Subcutaneous adipose tissue (tissue), 4 donors: ENCODE results near the gene KDM8. TPM values are rescaled to one million over a fixed set of nuclear protein-coding genes. Genes with fewer than 3 reads are reported as not detected.

Experiments
- CTCF ChIP-seq: fragments of 450-650 bp; IDR thresholded peaks from one replicate; pipeline ENCODE4 v1.5.1; 2016; ENCODE audit warnings: low read depth, mild to moderate bottlenecking, control low read depth, antibody characterized with exemption, moderate library complexity
- total RNA-seq, 4 donors: library from RNA; depleted of rRNA; stranded (reverse); fragments of >200 nt; gene quantifications; one replicate each; pipeline ENCODE4 v1.1.0, GENCODE V29; 2016

The KDM8 gene
- total RNA-seq, 4 donors from 2014 or later = 2.7 to 5.5 (median 4.3) TPM

GRCh38 chr16:27169511-27170071 is 33.7 kb upstream of the KDM8 start:
- TF ChIP-seq CTCF = no peak

GRCh38 chr16:27171584-27171983 is 31.7 kb upstream of the KDM8 start:
- TF ChIP-seq CTCF = no peak

- TF ChIP-seq CTCF = no peak
Measured at GRCh38 chr16:27174007-27174406, 29.3 kb upstream of the KDM8 start.

GRCh38 chr16:27174798-27175197 is 28.5 kb upstream of the KDM8 start:
- TF ChIP-seq CTCF = no peak

- TF ChIP-seq CTCF = no peak
Measured at GRCh38 chr16:27175888-27176287, 27.4 kb upstream of the KDM8 start.

- no peak for TF ChIP-seq CTCF
Measured at GRCh38 chr16:27177031-27177774, 26.1 kb upstream of the KDM8 start.

- no peak for TF ChIP-seq CTCF
Measured at GRCh38 chr16:27179500-27180072, 23.7 kb upstream of the KDM8 start.
